Pancreas (tissue), 10 donors: ENCODE data around the gene WDR27. TPM values are rescaled to one million over a fixed set of nuclear protein-coding genes. Genes with fewer than 3 reads are reported as not detected.

Experiments used
- ATAC-seq, 4 donors: fragments of 200-7000 bp; cut with Tn5 transposase; one replicate each; pipeline versions ENCODE4 v1.8.0 to v1.9.1; 2020; ENCODE audit warnings: mild to moderate bottlenecking in 4 of 4, moderate library complexity in 4 of 4
- DNase-seq, 6 donors: peaks; one replicate each; pipeline ENCODE4 v3.0.0-alpha.2; 2020
- FAIRE-seq: peaks from 2 replicates; lab custom pipeline; 2012; peaks lifted over from hg19 to GRCh38; lab: Jason Lieb, UNC
- H3K27ac ChIP-seq, 4 donors: fragments of 200-600 bp; sonication (generic); 1 replicate in 3 of 4; 2 replicates in 1 of 4; pipeline versions ENCODE4 v1.5.0 to v1.8.0; 2020
- H3K27me3 ChIP-seq, 4 donors: fragments of 200-600 bp; one replicate each; pipeline ENCODE4 v1.8.0; 2021
- H3K36me3 ChIP-seq, 3 donors: fragments of 200-600 bp; sonication (generic) in 1 of 3; one replicate each; pipeline versions ENCODE4 v1.5.0 to v1.8.0; 2020 to 2021
- H3K4me1 ChIP-seq, 3 donors: fragments of 200-600 bp; one replicate each; pipeline ENCODE4 v1.8.0; 2021
- H3K4me3 ChIP-seq, 4 donors: fragments of 200-600 bp; sonication (generic) in 2 of 4; one replicate each; pipeline versions ENCODE4 v1.5.0 to v1.8.0; 2020 to 2021
- H3K9me3 ChIP-seq, 4 donors: fragments of 200-600 bp; one replicate each; pipeline ENCODE4 v1.8.0; 2021
- WGBS, 2 donors: extraction: QIAGEN DNeasy Blood & Tissue Kit; methylation state at CpG; one replicate each; pipeline ENCODE4 v1.1.7; 2013; 5-methylcytosine and 5-hydroxymethylcytosine counted together
- intact Hi-C, 3 donors: fragments of 100-400 bp; cut with DNase I; formaldehyde crosslinking; loops; one replicate each; pipeline versions ENCODE4 v1.11.1 to v1.14.2; 2022
- polyA plus RNA-seq, 2 donors: library from polyadenylated mRNA; stranded (reverse); fragments of 200-250 nt; gene quantifications; one replicate each; pipeline ENCODE4 v1.2.3, GENCODE V29; 2013
- total RNA-seq, 6 donors: library from RNA; stranded (reverse); fragmentation: NEBNext Ultra II Directional in 4 of 6; extraction: Animal tissue kit (Norgen Biotek cat#: 25700) in 4 of 6; gene quantifications; one replicate each; pipeline versions ENCODE4 v1.2.1 to v1.2.4, GENCODE V29; 2021 to 2023
- TF ChIP-seq, protein P1 (sequence below), 4 donors: fragments of 200-600 bp; sonication (generic) in 3 of 4; IDR thresholded peaks; one replicate each; pipeline versions ENCODE4 v1.5.0 to v1.8.0; 2021; ENCODE audit warnings: antibody characterized with exemption in 4 of 4
- donor health status: healthy with polysubstance abuse.
- donor health status: DM: no; HTN: no; CAD: no; lungs with moderate emphysema.
- donor health status: DM: no; HTN: no; CAD: no.
- donor health status: control.
- donor health status: control.
- donor health status: Bipolar disorder and iron deficiency.
- donor health status: DM: yes; HTN: yes; CAD: no.
- donor health status: DM: no; HTN: no; CAD: no.
- donor health status: DM: no; HTN: no; CAD: no.
- donor health status: DM: yes; HTN: yes; CAD: no.

The WDR27 gene
- total and polyA plus RNA-seq, 8 donors, result 9.6 to 43.1 (median 16.4) TPM

DNA sequence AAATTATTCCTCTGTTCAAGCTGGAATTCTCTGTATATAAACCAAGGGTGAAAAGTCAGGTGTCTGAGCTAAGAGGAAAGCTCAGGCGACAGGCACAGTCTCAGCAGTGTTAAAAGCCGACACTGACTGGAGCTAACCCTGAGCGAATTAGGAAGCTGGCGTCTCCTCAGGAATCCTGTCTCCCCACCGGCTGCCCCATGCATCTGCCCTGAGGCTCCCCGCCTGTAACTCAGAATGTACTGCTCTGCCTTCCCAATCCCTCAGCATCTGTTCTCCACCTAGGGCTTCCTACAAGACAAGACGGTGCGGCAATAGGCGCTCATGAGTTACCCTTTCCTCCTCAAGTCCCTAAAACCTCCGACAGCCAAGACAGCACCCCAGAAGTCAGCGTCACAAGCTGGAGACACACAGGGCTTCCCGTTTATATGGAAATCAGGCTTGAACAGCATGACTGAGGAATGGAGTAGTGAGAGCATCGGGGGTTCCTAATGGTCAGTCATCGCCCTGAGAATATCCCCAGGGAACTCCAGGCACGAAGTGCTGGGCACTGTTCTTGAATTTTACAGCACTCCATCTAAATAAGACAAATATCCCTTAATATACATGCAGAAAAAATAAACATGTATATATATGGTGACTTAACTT is 33.5 kb downstream of the WDR27 start:
- Histone ChIP-seq H3K9me3 (no peaks in the 10 kb centered on the region), H3K27me3 (no peaks in the 10 kb centered on the region), H3K27ac (no peak overlapping the region), H3K4me3 (no peak overlapping the region), H3K36me3 (peaks cover 0 to 27% (median 0%) of the 10 kb centered on the region in 3 donors), H3K4me1 (no peaks in the 10 kb centered on the region)
- DNase-seq (no peak), ATAC-seq (no peak), FAIRE-seq (no peak)
- intact Hi-C loops, result no loop called here
- 92% methylated on average over 15 of the region's 15 CpGs for WGBS, 2 donors
- TF ChIP-seq, protein P1, sequence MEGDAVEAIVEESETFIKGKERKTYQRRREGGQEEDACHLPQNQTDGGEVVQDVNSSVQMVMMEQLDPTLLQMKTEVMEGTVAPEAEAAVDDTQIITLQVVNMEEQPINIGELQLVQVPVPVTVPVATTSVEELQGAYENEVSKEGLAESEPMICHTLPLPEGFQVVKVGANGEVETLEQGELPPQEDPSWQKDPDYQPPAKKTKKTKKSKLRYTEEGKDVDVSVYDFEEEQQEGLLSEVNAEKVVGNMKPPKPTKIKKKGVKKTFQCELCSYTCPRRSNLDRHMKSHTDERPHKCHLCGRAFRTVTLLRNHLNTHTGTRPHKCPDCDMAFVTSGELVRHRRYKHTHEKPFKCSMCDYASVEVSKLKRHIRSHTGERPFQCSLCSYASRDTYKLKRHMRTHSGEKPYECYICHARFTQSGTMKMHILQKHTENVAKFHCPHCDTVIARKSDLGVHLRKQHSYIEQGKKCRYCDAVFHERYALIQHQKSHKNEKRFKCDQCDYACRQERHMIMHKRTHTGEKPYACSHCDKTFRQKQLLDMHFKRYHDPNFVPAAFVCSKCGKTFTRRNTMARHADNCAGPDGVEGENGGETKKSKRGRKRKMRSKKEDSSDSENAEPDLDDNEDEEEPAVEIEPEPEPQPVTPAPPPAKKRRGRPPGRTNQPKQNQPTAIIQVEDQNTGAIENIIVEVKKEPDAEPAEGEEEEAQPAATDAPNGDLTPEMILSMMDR (IDR thresholded peaks at IDR 0.05), result no peak

DNA sequence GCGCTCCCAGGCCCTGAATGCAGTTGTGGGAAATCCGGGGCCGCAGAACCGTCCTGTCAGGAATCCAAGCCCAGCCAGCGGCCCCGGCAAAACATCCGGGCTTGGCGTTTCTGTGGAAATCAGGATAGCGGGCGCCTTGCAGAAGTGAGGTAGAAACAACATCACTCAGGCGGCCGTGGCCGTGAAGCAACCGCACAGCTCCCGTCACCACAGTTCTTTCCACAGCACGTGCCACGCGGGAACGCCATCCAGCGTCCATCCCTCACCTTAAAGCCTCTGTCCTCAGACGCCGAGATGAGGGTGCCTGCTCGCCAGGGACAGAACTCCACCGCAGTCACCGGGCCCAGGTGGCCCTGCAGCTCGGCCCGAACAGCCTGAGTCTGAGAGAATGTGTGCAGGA is 34.1 kb downstream of the WDR27 start:
- Histone ChIP-seq H3K9me3 (no peaks in the 10 kb centered on the region), H3K4me3 (no peak overlapping the region), H3K27me3 (no peaks in the 10 kb centered on the region), H3K27ac (no peak overlapping the region), H3K4me1 (no peaks in the 10 kb centered on the region), H3K36me3 (peaks cover 0 to 28% (median 0%) of the 10 kb centered on the region in 3 donors)
- WGBS, 2 donors, result 95% methylated on average over 27 of the region's 27 CpGs
- ATAC-seq (no peak), DNase-seq (peak in 1 of 6 donors; percentile 31), FAIRE-seq (no peak)
- intact Hi-C loops, result no loop called here
- TF ChIP-seq, protein P1 (IDR thresholded peaks at IDR 0.05), result no peak

DNA sequence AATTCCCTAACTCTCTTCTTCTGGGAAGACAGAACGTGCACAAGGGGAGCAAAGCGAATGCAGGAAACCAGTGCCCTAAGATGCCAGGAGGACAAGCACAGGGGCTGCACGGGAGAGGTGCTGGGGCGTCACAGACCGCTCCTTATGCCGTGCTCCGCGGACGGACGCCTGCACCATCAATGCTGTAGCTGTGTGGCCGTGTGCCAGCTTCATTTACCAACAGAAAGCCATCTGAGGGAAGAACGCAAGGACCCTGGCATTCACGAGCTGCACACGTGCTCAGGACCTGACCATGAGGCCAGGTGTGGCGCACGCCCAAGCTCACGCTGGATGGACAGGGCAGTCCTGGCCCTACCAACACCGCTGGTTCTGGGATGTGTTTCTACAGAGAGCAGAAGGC is 35.4 kb downstream of the WDR27 start:
- no peaks in the 10 kb centered on the region for H3K4me1 ChIP-seq
- H3K27me3 ChIP-seq, result no peaks in the 10 kb centered on the region
- ATAC-seq (no peak), FAIRE-seq (no peak), DNase-seq (no peak)
- TF ChIP-seq, protein P1 (IDR thresholded peaks at IDR 0.05), result no peak
- no peak overlapping the region for H3K27ac ChIP-seq
- WGBS, 2 donors, result 93 to 96% methylated on average over 18 of the region's 18 CpGs
- no peaks in the 10 kb centered on the region for H3K9me3 ChIP-seq
- intact Hi-C loops, result no loop called here
- no peak overlapping the region for H3K4me3 ChIP-seq
- H3K36me3 ChIP-seq, result peaks cover 0 to 24% (median 0%) of the 10 kb centered on the region in 3 donors

DNA sequence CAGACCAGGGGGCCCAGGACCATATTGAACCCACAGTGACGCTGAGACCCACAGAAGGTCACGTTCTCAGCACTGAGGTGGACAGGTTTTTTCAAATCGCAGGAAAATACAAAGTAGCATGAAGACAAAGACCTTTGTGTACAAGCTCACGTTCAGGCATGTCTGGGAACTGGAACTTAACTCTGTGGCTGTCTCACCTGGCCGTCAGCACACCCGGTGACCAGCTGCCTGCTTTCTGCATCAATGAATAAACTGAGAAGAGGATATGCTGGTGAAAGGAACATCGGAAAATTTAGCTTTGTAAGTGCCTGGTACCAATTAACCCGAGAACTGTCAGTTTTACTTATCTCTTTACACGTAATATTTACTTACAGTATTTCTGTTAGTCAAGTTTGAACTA is 36.5 kb downstream of the WDR27 start:
- WGBS, 2 donors, result 68 to 81% methylated on average over 9 of the region's 9 CpGs
- no peak overlapping the region for H3K27ac ChIP-seq
- no peaks in the 10 kb centered on the region for H3K4me1 ChIP-seq
- ATAC-seq (peak in 2 of 4 donors; percentile 50 to 63), FAIRE-seq (no peak), DNase-seq (no peak)
- no peak overlapping the region for H3K4me3 ChIP-seq
- TF ChIP-seq, protein P1 (IDR thresholded peaks at IDR 0.05), result no peak
- no peaks in the 10 kb centered on the region for H3K27me3 ChIP-seq
- H3K9me3 ChIP-seq, result no peaks in the 10 kb centered on the region
- peaks cover 0 to 20% (median 0%) of the 10 kb centered on the region in 3 donors for H3K36me3 ChIP-seq
- intact Hi-C loops, result no loop called here

DNA sequence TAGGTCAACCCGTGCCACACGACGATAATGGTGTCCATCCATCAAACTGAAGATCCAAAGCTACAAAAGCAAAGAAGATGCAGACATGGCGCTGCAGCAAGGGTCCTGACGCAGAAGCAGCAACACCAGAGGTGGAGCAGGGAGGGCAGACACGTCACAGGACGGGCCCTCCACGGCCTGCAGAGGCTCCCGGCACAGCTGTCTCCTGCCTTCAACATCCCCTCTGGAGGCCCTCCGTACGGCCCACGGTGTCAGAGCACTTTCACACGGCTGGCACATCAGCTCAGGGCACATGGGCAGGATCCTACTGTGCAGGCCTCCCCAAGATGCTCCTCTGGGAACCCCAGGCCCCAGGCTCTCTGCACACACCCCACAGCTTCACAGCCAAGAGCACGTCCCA is 37.6 kb downstream of the WDR27 start:
- Histone ChIP-seq H3K36me3 (peaks cover 0 to 20% (median 0%) of the 10 kb centered on the region in 3 donors), H3K4me3 (no peak overlapping the region), H3K9me3 (no peaks in the 10 kb centered on the region), H3K27me3 (no peaks in the 10 kb centered on the region), H3K27ac (no peak overlapping the region), H3K4me1 (no peaks in the 10 kb centered on the region)
- DNase-seq (peak in 1 of 6 donors; percentile 52), FAIRE-seq (no peak), ATAC-seq (no peak)
- TF ChIP-seq, protein P1 (IDR thresholded peaks at IDR 0.05), result no peak
- intact Hi-C loops, result no loop called here
- 92 to 96% methylated on average over 14 of the region's 14 CpGs for WGBS, 2 donors
